ENCODE measurements around the gene RABGAP1L.

RABGAP1L gene

DNA sequence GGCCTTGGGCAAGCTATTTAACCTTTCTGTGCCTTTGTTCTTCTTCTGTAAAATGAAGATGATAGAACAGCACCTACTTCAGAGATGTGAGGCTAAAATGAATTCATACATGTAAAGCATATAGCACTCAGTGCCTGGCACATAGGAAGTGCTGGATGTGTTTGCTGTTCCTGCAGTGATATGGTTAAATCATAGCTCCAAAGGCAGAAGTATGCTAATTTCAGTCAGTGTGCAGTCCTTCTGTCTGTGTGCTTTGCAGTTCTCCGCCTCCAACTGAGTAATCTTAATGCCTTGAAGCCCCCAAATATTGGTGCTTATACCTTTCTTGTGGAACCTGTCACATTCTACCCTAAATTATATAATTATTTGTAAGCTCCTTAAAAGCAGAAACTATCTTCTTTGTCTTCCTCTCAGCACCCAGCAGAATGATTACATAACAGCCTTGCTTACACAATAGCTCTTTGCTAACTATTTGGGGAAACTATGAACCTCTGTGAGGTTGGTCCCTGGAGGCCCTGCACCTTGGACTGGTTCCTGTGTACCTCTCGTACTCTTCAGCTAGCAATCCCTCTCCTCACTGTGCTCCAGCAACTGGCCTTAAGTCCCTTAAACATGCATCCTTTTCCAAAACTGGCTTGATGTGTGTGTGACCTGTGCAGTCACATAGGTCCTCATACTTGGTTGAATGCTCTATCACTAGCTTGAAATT lies 783.4 kb downstream of the RABGAP1L start:
- no peak overlapping the region for H2AFZ ChIP-seq (ENCODE audit: low read length)
- no peaks in the 10 kb centered on the region for H3K36me3 ChIP-seq (replicated peaks in 1 of 2; ENCODE audit: control insufficient read depth in 2 of 2, insufficient read depth in 2 of 2, low read length in 2 of 2)
- H2BK5ac ChIP-seq (ENCODE audit: low read length), result no peak overlapping the region
- no peak overlapping the region for H3K4me3 ChIP-seq (ENCODE audit: low read length in 2 of 2)
- peaks cover 0 to 7% of the 10 kb centered on the region in 2 donors for H3K4me1 ChIP-seq (ENCODE audit: control insufficient read depth in 2 of 2, insufficient read depth in 1 of 2, low read depth in 1 of 2, low read length in 2 of 2)
- no peak overlapping the region for H3K4me2 ChIP-seq (ENCODE audit: insufficient read depth, low read length, poor library complexity, severe bottlenecking)
- no peaks in the 10 kb centered on the region for H3K27me3 ChIP-seq (ENCODE audit: control insufficient read depth in 3 of 3, insufficient read depth in 3 of 3, low read depth in 1 of 3, low read length in 3 of 3)
- no peak overlapping the region for H4K91ac ChIP-seq (ENCODE audit: low read depth, low read length, poor library complexity)
- WGBS, 2 donors (ENCODE audit: extremely low coverage in 2 of 2, insufficient read length in 2 of 2, insufficient replicate concordance in 1 of 2), result no CpG with 5 or more reads among the region's 2 CpGs
- no peak overlapping the region for H2BK15ac ChIP-seq (ENCODE audit: low read length)
- no peak overlapping the region for H3K4ac ChIP-seq (ENCODE audit: low read length)
- no peaks in the 10 kb centered on the region for H3K9me3 ChIP-seq (replicated peaks in 1 of 2; ENCODE audit: control insufficient read depth in 2 of 2, insufficient read depth in 1 of 2, low read depth in 1 of 2, low read length in 2 of 2)
- no peak overlapping the region for H3K23ac ChIP-seq (ENCODE audit: low read depth, low read length, poor library complexity)
- no peak overlapping the region for H4K8ac ChIP-seq (ENCODE audit: low read depth, low read length)
- H2BK12ac ChIP-seq (ENCODE audit: low read length), result no peak overlapping the region
- no peaks in the 10 kb centered on the region for H3K79me1 ChIP-seq (ENCODE audit: low read depth, low read length)
- no peak for DNase-seq (ENCODE audit: low spot score)
- no peak overlapping the region for H2AK5ac ChIP-seq (ENCODE audit: low read depth, low read length)
- no peak overlapping the region for H3K27ac ChIP-seq (replicated peaks; ENCODE audit: low read length)
- H2BK120ac ChIP-seq (ENCODE audit: low read depth, low read length), result no peak overlapping the region
- H3K9ac ChIP-seq (ENCODE audit: low read depth, low read length, poor library complexity), result no peak overlapping the region
- H3K14ac ChIP-seq (ENCODE audit: low read length), result no peak overlapping the region
- no peak overlapping the region for H3K18ac ChIP-seq (ENCODE audit: low read length)

DNA sequence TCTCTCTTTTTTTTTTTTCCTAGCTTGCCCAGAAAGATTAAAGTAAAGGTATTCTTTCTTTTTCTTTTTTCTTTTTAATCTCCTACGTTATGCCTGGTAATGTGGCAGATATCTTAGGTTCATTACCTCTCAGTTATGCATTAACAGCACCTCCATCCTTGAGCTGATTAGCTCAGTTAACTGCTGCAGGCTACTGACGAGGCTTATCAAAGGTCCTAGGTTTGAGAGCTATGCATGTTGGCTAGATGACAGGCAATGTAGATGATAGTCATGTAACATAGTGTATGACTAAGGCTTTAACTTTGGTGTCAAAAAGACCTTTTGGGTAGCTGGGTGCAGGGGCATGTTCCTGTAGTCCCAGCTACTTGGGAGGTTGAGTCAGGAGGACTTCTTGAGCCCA lies 786.7 kb downstream of the RABGAP1L start:
- Histone ChIP-seq H2BK12ac (ENCODE audit: low read length) (no peak overlapping the region), H3K18ac (ENCODE audit: low read length) (no peak overlapping the region), H3K79me1 (ENCODE audit: low read depth, low read length) (no peaks in the 10 kb centered on the region), H3K4me3 (ENCODE audit: low read length in 2 of 2) (no peak overlapping the region), H3K14ac (ENCODE audit: low read length) (no peak overlapping the region), H3K4ac (ENCODE audit: low read length) (no peak overlapping the region), H2BK5ac (ENCODE audit: low read length) (no peak overlapping the region), H3K4me1 (ENCODE audit: control insufficient read depth in 2 of 2, insufficient read depth in 1 of 2, low read depth in 1 of 2, low read length in 2 of 2) (peaks cover 0 to 7% of the 10 kb centered on the region in 2 donors), H2AFZ (ENCODE audit: low read length) (no peak overlapping the region), H3K27me3 (ENCODE audit: control insufficient read depth in 3 of 3, insufficient read depth in 3 of 3, low read depth in 1 of 3, low read length in 3 of 3) (no peaks in the 10 kb centered on the region), H3K36me3 (replicated peaks in 1 of 2; ENCODE audit: control insufficient read depth in 2 of 2, insufficient read depth in 2 of 2, low read length in 2 of 2) (no peaks in the 10 kb centered on the region), H3K4me2 (ENCODE audit: insufficient read depth, low read length, poor library complexity, severe bottlenecking) (no peak overlapping the region), H4K91ac (ENCODE audit: low read depth, low read length, poor library complexity) (no peak overlapping the region), H2BK15ac (ENCODE audit: low read length) (no peak overlapping the region), H2BK120ac (ENCODE audit: low read depth, low read length) (no peak overlapping the region), H4K8ac (ENCODE audit: low read depth, low read length) (no peak overlapping the region), H3K9ac (ENCODE audit: low read depth, low read length, poor library complexity) (no peak overlapping the region), H3K9me3 (replicated peaks in 1 of 2; ENCODE audit: control insufficient read depth in 2 of 2, insufficient read depth in 1 of 2, low read depth in 1 of 2, low read length in 2 of 2) (no peaks in the 10 kb centered on the region), H2AK5ac (ENCODE audit: low read depth, low read length) (no peak overlapping the region), H3K23ac (ENCODE audit: low read depth, low read length, poor library complexity) (no peak overlapping the region), H3K27ac (replicated peaks; ENCODE audit: low read length) (no peak overlapping the region)
- WGBS, 2 donors (ENCODE audit: extremely low coverage in 2 of 2, insufficient read length in 2 of 2, insufficient replicate concordance in 1 of 2), result no CpG with 5 or more reads among the region's 2 CpGs
- no peak for DNase-seq (ENCODE audit: low spot score)

DNA sequence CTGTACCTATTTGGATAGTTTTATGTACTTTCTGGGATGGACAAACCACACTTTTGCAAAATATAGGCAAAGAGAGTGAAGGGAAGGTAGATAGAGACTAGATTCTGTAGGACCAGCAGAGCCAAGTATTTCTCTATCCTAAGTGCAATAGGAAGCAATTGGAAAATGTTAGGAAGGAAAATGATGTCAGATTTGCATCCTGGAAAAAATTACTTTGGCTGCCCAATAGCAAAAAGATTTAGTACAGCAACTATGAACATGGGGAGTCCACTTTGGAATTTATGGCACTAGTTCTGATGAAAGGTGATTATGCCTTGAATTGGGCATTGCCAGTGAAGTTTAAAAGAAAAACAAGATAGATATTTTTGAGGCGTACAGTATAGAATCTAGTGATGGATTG lies 789.7 kb downstream of the RABGAP1L start:
- no peak overlapping the region for H3K18ac ChIP-seq (ENCODE audit: low read length)
- H2AK5ac ChIP-seq (ENCODE audit: low read depth, low read length), result no peak overlapping the region
- no peaks in the 10 kb centered on the region for H3K27me3 ChIP-seq (ENCODE audit: control insufficient read depth in 3 of 3, insufficient read depth in 3 of 3, low read depth in 1 of 3, low read length in 3 of 3)
- peaks cover 5 to 9% of the 10 kb centered on the region in 2 donors for H3K4me1 ChIP-seq (ENCODE audit: control insufficient read depth in 2 of 2, insufficient read depth in 1 of 2, low read depth in 1 of 2, low read length in 2 of 2)
- H3K36me3 ChIP-seq (replicated peaks in 1 of 2; ENCODE audit: control insufficient read depth in 2 of 2, insufficient read depth in 2 of 2, low read length in 2 of 2), result no peaks in the 10 kb centered on the region
- no peak overlapping the region for H3K9ac ChIP-seq (ENCODE audit: low read depth, low read length, poor library complexity)
- H3K14ac ChIP-seq (ENCODE audit: low read length), result no peak overlapping the region
- H3K79me1 ChIP-seq (ENCODE audit: low read depth, low read length), result no peaks in the 10 kb centered on the region
- no peak overlapping the region for H4K91ac ChIP-seq (ENCODE audit: low read depth, low read length, poor library complexity)
- no peak overlapping the region for H3K4me3 ChIP-seq (ENCODE audit: low read length in 2 of 2)
- no CpG with 5 or more reads among the region's 1 CpG for WGBS, 2 donors (ENCODE audit: extremely low coverage in 2 of 2, insufficient read length in 2 of 2, insufficient replicate concordance in 1 of 2)
- no peaks in the 10 kb centered on the region for H3K9me3 ChIP-seq (replicated peaks in 1 of 2; ENCODE audit: control insufficient read depth in 2 of 2, insufficient read depth in 1 of 2, low read depth in 1 of 2, low read length in 2 of 2)
- no peak overlapping the region for H4K8ac ChIP-seq (ENCODE audit: low read depth, low read length)
- no peak overlapping the region for H2BK15ac ChIP-seq (ENCODE audit: low read length)
- H3K4me2 ChIP-seq (ENCODE audit: insufficient read depth, low read length, poor library complexity, severe bottlenecking), result no peak overlapping the region
- H2AFZ ChIP-seq (ENCODE audit: low read length), result no peak overlapping the region
- H3K27ac ChIP-seq (replicated peaks; ENCODE audit: low read length), result no peak overlapping the region
- H3K23ac ChIP-seq (ENCODE audit: low read depth, low read length, poor library complexity), result no peak overlapping the region
- no peak overlapping the region for H2BK12ac ChIP-seq (ENCODE audit: low read length)
- no peak overlapping the region for H3K4ac ChIP-seq (ENCODE audit: low read length)
- no peak overlapping the region for H2BK5ac ChIP-seq (ENCODE audit: low read length)
- DNase-seq (ENCODE audit: low spot score), result no peak
- H2BK120ac ChIP-seq (ENCODE audit: low read depth, low read length), result no peak overlapping the region

DNA sequence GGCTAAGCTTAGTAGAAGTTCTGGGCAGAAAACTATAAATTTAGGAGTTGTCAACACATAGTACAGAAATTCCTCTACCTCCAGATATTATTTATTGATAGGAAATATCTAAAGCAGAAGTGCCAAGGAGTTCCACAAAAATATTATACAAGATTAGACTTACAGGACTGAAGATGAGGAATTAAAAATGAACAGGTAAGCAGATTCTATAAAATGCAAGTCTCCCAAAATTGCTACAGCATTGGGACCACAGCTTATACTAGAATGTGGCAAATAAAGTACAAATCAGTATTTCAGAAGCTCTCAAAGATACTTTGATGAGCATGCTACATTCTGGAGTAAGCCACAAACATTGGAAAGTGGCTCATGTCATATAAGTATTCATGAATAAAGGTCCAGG lies 790.3 kb downstream of the RABGAP1L start:
- no peak overlapping the region for H2BK120ac ChIP-seq (ENCODE audit: low read depth, low read length)
- no peak overlapping the region for H3K27ac ChIP-seq (replicated peaks; ENCODE audit: low read length)
- H3K4me2 ChIP-seq (ENCODE audit: insufficient read depth, low read length, poor library complexity, severe bottlenecking), result no peak overlapping the region
- H2BK15ac ChIP-seq (ENCODE audit: low read length), result no peak overlapping the region
- no peak overlapping the region for H3K4me3 ChIP-seq (ENCODE audit: low read length in 2 of 2)
- no peaks in the 10 kb centered on the region for H3K79me1 ChIP-seq (ENCODE audit: low read depth, low read length)
- no peaks in the 10 kb centered on the region for H3K9me3 ChIP-seq (replicated peaks in 1 of 2; ENCODE audit: control insufficient read depth in 2 of 2, insufficient read depth in 1 of 2, low read depth in 1 of 2, low read length in 2 of 2)
- no peaks in the 10 kb centered on the region for H3K36me3 ChIP-seq (replicated peaks in 1 of 2; ENCODE audit: control insufficient read depth in 2 of 2, insufficient read depth in 2 of 2, low read length in 2 of 2)
- no peaks in the 10 kb centered on the region for H3K27me3 ChIP-seq (ENCODE audit: control insufficient read depth in 3 of 3, insufficient read depth in 3 of 3, low read depth in 1 of 3, low read length in 3 of 3)
- no peak overlapping the region for H4K8ac ChIP-seq (ENCODE audit: low read depth, low read length)
- DNase-seq (ENCODE audit: low spot score), result no peak
- no peak overlapping the region for H2AFZ ChIP-seq (ENCODE audit: low read length)
- no peak overlapping the region for H2AK5ac ChIP-seq (ENCODE audit: low read depth, low read length)
- no peak overlapping the region for H3K9ac ChIP-seq (ENCODE audit: low read depth, low read length, poor library complexity)
- H3K23ac ChIP-seq (ENCODE audit: low read depth, low read length, poor library complexity), result no peak overlapping the region
- peaks cover 7 to 10% of the 10 kb centered on the region in 2 donors for H3K4me1 ChIP-seq (ENCODE audit: control insufficient read depth in 2 of 2, insufficient read depth in 1 of 2, low read depth in 1 of 2, low read length in 2 of 2)
- no peak overlapping the region for H2BK12ac ChIP-seq (ENCODE audit: low read length)
- H3K4ac ChIP-seq (ENCODE audit: low read length), result no peak overlapping the region
- no peak overlapping the region for H3K18ac ChIP-seq (ENCODE audit: low read length)
- H4K91ac ChIP-seq (ENCODE audit: low read depth, low read length, poor library complexity), result no peak overlapping the region
- no peak overlapping the region for H2BK5ac ChIP-seq (ENCODE audit: low read length)
- H3K14ac ChIP-seq (ENCODE audit: low read length), result no peak overlapping the region

Measured in neuronal stem cell (in vitro differentiated cells).